RPMI7951 (cell line): ENCODE data around the gene PRKD1. TPM values are rescaled to one million over a fixed set of nuclear protein-coding genes. Genes with fewer than 3 reads are reported as not detected.

ENCODE experiments used
- DNase-seq: peaks from one replicate; pipeline ENCODE4 v3.0.0-alpha.2; 2012; ENCODE audit warnings: low read depth
- total RNA-seq: library from RNA; depleted of rRNA; stranded (reverse); fragments of >200 nt; shearing (Covaris generic); gene quantifications from 2 replicates; pipeline ENCODE4 v1.2.3, GENCODE V29; 2014

Gene PRKD1
- total RNA-seq, 1 experiment from 2014 or later: 4.3 TPM

GRCh38 chr14:29681316-29681715, 246.3 kb downstream of the PRKD1 start:
- DNase-seq: peak; percentile 4

DNA sequence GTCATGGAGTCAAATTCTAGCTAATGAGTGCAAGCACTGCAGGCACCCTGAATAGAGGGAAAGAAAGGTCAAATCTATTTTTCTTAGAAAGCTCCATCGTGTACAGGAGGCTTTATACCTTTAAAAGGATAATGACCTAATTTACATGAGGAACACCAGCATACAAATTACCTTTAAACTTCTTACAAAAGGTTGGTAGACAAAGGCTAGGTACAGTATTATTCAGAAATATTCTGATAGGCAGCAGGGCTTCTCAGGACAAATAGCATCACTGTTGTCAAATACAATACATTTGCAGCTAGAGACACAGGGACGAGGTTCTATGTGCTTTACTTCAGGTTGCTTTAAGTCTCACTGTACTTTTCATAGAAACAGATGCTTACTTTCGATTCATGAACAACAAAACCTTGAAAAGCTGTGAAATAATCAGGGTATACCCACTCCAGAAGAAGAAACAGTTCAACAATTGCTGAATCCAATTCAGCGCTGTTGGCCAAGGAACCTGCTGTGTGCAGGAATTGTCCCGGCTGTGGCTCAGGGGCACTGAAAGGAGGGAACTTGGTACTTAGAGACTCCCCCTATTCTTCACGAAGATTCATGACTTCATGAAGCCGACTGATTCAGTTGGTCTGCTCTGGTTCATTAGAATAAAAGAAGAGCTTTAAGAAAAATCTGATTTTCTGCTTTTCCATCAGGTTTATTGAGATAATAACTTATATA, 252.9 kb downstream of the PRKD1 start:
- DNase-seq: no peak

DNA sequence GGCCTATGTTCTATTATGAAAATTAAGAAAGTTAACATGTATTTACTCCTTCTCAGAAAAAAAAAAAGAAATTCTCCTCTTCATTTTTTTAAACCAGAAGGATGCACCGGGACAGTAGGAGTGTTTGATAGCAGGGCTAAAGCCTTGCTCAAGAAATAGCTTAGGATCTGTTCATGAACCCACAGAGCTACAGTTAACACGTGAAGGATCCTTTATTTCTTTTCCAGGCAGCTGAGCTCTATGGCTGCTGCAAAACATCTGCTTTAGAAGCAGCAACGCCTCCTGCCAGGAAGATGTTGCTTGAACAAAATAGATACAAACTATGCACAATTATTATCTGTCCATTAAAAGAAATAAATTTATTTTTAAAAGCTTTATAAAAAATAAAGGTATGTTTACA, 254.8 kb downstream of the PRKD1 start:
- no peak for DNase-seq

GRCh38 chr14:29671034-29671433, 256.6 kb downstream of the PRKD1 start:
- no peak for DNase-seq

- DNase-seq: peak; percentile 45
Measured at GRCh38 chr14:29668201-29668600, 259.4 kb downstream of the PRKD1 start.

DNA sequence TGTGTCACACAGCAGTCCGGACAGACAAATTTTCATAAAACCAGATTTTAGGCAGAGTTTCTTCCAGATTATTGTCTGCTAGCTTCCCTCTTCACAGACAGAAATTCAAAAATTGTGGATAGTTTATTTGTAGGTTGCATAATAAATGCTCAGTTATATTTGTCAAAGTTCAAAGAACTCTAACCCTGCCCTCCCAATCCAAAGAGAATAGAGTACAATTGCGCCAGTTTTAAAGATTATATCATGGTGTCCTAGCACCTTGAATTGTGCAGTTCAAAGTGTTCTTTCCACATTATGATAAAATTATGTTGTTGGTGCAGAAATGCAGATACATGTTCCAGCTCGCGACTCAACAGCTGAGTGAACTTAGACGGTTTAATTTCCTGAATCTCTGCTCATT, 263.1 kb downstream of the PRKD1 start:
- no peak for DNase-seq

GRCh38 chr14:29663281-29663801, 264.3 kb downstream of the PRKD1 start:
- no peak for DNase-seq

GRCh38 chr14:29654901-29655550, 272.6 kb downstream of the PRKD1 start:
- peak; percentile 26 for DNase-seq

DNA sequence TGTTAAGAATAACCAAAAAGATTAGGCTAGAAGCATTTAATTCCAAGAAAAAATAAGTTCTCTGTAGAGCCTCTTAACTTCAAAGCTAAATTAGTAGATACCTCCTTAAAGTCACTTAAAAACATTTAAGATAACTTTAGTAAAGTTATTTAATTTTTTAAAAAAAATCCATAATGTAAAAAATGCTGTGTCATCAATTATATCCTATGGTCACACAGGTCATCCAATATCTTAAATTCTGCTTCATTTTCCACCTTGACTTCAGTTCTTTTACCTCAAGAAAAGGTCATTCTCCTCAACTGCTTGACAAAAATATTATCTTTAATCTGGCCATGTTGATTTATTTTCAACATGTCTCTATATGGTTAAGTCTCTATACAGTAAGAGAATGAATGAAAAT, 274.3 kb downstream of the PRKD1 start:
- no peak for DNase-seq

- DNase-seq: no peak
Measured at GRCh38 chr14:29652571-29652970, 275.1 kb downstream of the PRKD1 start.

DNA sequence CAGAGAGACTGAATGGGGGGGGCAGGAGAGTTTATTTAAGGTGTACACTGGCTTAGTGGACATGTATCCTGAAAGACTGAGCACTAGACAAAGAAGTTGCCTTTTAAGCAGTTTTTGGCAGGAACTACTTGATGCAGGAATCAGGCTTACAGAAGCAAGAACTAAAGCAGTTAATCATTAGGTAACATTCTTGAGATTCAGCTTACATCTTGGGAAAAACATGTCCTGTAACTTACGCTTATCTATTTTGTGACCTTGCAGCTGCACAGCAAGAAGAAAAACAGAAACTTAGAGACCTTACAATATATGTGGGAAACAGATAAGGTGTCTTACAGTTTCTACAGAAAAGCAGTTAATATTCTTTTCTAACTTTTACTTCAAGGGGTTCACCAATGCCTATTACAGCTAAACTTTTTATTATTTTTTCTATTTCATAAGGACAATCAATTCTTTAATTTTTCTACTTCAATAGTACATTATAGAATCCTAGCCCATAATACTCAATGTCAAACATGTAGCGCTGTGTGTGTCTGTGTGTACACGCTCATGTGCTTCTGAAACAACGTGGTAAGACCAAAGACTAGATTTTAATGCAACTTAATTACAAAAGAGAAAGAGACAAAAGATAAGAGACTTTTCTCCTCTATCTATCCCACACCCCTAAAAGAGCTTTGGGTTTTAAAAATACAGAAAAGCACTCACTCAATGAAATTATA, 276.9 kb downstream of the PRKD1 start:
- DNase-seq: no peak

- no peak for DNase-seq
Measured at GRCh38 chr14:29649170-29649569, 278.5 kb downstream of the PRKD1 start.

- DNase-seq: no peak
Measured at GRCh38 chr14:29648045-29648444, 279.6 kb downstream of the PRKD1 start.

DNA sequence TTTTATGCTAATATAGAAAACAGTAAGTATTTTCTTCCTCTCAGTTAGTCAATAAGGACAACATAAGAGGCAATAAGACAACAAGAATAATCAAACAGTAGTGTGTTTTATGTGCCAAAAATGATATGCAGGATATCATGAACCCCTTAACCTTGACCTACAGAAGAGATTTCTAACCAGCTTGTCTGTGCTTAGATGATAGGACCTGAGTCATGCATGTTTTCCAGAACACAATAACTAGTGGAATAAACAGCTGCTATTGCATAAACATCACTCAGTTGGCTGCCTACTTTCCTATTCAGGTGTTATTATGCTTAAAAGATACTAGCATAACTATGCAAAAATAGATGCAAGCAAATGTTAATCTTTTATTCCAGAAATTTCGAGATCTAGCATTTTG, 282.5 kb downstream of the PRKD1 start:
- DNase-seq: no peak

DNA sequence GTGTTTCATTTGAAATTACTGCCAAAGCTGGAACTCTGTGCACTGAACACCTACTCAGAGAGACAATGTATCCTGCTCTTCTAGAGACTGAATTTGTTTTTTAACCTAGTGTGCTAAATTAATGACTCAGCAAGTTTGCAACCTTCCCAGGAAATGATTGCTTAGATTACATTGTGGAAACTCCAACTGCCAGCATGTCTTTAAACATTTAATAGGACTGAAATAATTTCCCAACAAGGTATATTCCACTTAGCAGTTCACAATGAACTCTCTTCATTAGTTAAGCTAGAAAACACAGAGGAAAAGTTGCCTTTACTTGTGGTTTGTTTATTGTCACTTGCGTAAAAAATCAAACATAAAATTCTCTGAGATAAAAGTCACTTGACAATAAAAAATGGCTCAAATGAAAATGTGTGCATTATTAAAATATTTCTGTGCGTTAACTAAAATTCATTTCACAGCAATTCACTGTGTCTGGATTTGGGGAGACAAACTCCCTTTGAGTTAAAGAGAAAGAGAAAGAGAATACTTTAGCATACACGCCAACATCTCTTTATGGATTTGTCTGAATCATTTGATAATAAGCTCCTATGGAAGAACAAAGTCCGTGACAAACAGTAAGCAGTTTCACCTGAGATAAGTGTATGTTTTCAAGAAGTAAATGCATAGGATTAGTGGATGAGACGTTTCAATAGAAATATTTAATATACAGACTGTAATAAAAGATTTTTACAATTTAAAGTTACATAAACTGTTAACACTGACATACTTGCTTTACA, 284.0 kb downstream of the PRKD1 start:
- peak; percentile 3 for DNase-seq

DNA sequence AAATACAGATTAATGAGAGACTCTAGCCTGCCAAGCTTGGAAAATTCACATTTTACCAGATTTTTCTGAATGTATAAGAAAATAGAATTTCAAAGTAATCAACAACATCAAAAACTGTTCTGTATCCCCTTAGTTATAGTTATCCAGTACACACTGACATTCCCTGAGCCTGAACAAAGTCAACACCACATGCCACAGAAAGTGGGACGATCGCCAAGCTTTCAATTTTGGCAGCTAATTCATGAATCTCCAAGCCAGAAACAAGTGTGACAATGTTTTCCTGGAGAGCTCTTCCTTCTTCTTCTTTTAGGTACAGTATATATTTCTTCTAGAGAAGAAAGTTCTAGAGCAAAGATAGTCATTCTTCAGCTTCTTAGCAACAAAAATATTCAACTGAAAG, 290.2 kb downstream of the PRKD1 start:
- peak; percentile 70 for DNase-seq

GRCh38 chr14:29636870-29637269, 290.8 kb downstream of the PRKD1 start:
- DNase-seq: no peak

- DNase-seq: no peak
Measured at GRCh38 chr14:29630566-29631160, 297.0 kb downstream of the PRKD1 start.

DNA sequence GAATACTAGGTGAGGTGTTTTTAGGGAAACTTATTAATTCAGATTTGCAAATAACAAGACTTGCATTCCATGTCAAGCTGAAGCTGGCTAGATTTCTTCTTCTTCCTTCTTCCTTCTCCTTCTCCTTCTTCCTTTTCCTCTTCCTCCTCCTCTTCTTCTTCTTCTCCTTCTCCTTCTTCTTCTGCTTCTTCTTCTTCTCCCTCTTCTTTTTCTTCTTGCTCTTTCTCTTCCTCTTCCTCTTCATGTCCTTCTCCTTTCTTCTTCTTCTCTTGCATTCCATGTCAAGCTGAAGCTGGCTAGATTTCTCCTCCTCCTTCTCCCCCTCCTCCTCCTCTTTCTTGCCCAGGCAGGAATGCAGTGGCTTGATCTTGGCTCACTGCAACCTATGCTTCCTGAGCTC, 297.8 kb downstream of the PRKD1 start:
- no peak for DNase-seq

DNA sequence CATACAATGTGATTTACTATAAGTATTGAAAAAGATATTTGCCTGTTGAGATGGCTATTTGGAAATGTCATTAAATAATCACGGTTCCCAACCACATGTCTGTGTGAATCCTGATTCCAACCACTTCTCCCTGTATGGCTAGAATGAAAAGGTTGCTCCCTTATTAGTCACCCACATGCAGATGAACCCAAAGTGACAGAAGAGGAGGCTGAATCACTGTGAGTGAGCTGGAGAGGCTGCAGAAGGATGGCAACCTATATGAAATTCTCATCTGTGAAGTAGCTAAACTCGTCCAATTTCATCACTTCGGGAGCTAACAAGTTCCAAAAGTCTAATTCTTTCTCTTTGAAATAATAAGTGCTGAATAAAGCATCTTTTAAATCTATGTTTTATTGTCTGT, 300.5 kb downstream of the PRKD1 start:
- no peak for DNase-seq

DNA sequence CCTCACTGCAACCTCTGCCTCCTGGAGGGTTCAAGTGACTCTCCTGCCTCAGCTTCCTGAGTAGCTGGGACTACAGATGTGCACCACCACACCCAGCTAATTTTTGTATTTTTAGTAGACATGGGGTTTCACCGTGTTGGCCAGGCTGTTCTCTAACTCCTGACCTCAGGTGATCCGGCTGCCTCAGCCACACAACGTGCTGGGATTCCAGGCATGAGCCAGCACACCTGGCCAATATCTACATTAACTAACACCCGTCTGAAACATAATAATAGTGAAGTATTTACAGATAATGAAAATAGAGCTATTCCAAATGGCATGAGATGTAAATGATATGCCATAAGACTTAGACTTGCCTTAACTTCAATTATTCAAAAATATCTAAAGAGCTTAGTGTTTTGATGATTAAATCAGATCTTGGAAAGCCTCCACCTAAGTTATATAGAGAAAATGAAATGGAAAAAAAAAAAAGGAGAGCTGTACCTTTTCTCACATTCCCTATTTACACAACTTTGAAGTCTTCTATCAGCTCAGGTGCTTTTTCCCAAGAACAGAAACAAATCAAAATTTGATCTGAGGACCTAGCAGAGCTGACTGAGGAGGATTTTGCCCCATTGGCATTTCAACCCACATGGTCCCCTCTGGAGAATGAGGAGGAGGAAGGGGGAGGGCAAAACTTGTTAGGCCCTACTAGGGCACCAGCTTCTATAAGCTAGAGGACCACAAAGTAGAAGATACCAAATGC, 309.2 kb downstream of the PRKD1 start:
- no peak for DNase-seq
